Liver (tissue), 3 donors: ENCODE data around the gene CHTF18.

Experiments
- CTCF ChIP-seq: fragments of 150-350 bp; IDR thresholded peaks from 2 replicates; pipeline ENCODE4 v1.5.1; 2017; ENCODE audit warnings: improper control_type of control experiment, low read depth, low read length; ENCODE audit not compliant: missing input control
- GABPA ChIP-seq, 2 donors: IDR thresholded peaks in 1 of 2; conservative IDR thresholded peaks in 1 of 2; 2 replicates each; pipeline ENCODE4 v1.6.1; 2016; ENCODE audit warnings: antibody characterized with exemption in 2 of 2, mild to moderate bottlenecking in 1 of 2, moderate library complexity in 1 of 2
- RXRA ChIP-seq, 2 donors: IDR thresholded peaks; 2 replicates each; pipeline ENCODE4 v1.6.1; 2017 to 2018; ENCODE audit warnings: antibody characterized with exemption in 2 of 2, mild to moderate bottlenecking in 1 of 2
- donor health status: healthy.
- donor health status: healthy.

GRCh38 chr16:743794-744500 lies 44.5 kb upstream of the CHTF18 start:
- no peak for TF ChIP-seq CTCF
- TF ChIP-seq GABPA (IDR thresholded peaks at IDR 0.05 in 1 of 2, conservative IDR thresholded peaks at IDR 0.05 in 1 of 2): no peak
- TF ChIP-seq RXRA (IDR thresholded peaks at IDR 0.05): no peak
